Nucleus accumbens (tissue), 56 donors: Measurements from ENCODE around the gene MAP2K5.
"Not testable (repeated sequence)": the region's sequence is repeated elsewhere in the genome, so short reads cannot be mapped to it uniquely, and the experiment has no call there.

Experiments used
- DNase-seq, 56 donors: peaks; one replicate each; lab custom pipeline; 2025; lab: John Stamatoyannopoulos, UW

The MAP2K5 gene

DNA sequence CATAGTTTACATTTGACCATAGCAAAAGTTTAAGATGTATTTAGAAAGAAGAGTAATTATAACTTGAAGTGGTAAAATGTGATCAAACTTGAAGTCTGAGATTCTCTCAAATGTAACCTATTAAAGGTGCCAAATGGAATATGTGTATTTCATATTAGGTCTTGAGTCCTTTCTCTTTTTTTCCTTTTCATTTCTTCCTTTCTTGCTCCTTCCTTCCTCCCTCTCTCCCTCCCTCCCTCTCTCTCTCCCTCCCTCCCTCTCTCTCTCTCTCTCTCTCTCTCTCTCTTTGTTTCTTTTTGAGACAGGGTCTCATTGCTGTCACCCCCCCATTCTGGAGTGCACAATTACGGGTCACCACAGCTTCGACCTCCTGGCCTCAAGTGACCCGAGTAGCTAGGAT, 47.7 kb downstream of the MAP2K5 start:
- no peak for DNase-seq

DNA sequence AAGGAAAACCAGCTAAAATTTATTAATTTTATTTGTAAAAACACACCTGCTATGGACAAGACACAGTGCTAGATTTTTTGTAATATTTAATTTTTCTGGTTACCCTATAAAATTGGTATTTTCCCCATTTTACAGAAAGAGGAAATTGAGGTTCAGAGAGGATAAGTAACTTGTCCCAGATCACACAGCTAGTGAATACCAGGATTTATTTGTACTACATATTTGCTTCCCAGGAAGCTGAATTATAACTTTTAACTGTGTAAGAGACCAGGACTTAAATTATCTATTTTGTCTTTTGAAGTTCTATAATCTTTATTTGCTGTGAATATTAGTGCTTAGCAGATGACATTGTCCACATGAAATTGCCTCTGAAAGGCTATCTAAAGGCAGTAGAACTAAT, 49.7 kb downstream of the MAP2K5 start:
- DNase-seq = no peak

DNA sequence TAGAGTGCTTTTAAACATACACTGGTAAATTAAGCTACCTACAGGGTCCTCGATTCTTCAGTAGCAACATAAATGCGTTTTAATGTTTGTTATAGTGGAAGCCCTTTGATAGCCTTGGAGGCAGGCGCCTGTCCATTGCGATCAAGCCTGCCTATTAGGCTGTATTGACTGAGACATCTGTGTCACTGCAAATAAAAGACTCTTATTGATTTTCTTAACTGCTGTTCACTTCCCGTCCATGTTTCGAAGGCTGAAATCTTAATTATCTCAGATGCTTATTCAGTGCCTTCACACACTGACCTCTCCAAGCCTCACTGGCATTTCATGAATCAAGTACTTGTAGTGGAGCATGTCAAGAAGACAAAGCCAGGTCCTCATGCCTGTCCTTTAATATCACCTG, 51.1 kb downstream of the MAP2K5 start:
- DNase-seq = no peak

DNA sequence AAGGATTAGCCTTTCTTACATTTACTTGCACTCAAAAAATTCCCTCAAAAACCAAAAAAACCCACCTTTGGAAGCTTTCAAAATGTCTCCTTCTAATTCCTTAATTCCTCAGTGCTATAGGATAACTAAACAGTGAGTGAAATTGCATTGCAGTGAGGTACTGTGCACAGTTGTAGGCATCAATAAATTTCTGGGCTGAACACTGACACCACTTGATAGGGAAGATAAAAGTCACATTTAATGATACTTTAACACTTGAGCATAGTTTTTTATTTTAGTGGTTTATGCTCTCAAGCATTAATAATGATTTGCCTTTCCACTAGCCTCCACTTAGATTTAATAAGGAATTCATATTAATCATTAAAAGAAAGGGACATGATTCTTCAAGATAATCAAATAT, 52.3 kb downstream of the MAP2K5 start:
- DNase-seq = no peak

DNA sequence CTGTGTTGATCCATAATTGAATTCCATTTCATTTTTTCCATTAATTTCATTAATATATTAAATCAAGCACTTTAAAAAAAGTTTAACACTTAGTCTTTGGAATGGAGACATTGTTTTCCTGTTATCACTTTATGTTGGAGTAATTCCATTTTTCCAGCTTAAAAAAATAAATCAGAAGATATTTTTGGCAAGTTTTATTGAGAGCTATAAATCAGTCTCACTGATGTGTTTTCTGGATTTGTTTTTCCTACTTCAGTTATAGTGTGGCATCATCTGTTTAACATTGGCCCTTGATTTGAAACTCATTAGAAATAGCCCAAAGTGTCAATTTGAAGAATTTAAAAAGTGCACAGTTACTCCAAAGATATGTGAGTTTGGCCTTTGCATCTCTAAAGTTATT, 53.1 kb downstream of the MAP2K5 start:
- no peak for DNase-seq

DNA sequence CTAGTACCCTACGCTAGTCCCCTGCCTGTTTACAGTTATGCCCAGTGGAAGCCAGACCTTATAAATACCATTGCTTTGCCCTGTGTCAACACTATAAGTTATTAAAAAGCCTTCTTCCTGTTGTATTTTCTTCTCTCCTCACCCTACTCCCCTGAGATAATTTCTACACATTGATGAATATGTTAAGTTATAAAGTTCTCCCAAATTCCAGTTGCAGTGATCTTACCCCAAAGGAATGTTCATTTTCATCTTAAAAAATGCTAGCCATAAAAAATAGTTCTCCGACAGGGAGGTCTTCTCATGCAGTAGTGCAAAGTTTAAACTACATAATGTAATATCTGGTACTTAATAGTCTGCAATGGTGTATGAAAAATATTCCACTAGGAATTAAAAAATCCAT, 58.6 kb downstream of the MAP2K5 start:
- no peak for DNase-seq

DNA sequence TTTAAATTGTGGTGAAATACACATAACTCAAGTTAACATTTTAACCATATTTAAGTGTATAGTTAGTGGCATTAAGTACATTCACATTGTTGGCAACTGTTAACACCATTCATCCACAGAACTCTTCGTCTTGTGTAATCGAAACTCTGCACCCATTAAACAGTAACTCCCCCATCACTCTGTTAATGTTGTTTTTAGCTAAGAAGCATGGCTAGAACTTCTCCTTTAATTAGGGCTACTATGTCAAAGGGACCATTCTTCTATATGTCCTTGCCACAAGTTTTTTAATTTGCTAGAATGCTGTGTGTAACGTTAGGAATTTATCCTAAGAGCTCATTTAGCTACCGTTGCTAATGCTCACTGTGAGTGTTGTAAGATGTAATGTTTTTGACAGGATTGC, 60.6 kb downstream of the MAP2K5 start:
- no peak for DNase-seq

DNA sequence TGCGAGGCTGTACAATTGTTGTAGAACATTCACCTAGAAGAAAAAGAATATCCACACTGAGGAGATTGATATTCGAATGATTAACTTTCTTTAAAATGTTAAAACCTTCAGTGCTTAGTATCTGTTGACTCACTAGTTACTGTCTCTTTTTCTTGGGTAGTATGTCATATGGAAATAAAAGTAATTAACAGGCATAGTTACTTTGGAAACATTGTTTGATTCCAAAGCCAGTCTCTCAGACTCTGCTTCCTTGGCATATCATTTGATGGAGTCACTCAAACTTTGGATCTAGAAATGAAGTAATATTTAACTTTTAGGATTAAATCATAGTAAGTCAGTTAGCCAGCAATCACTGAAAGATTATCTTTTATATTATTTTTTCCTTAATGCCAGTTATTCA, 63.4 kb downstream of the MAP2K5 start:
- no peak for DNase-seq

DNA sequence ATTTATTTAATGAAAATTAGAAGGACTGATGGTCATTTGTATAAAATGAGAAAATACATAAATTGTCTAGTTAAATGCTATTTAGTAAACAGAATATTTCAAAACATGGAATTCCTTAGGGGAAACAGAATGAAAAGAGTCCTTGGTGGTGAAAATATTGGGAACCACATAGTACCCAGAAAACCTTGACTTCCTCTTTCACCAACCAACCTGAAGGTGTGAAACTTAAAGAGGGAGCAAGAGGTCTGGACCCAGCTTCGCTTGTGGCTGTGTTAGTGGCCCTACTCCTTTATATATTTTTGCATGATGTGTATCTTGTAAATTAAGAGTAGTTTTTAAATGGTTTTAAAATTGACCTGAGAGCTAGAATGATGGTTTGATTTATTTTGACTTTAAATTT, 64.2 kb downstream of the MAP2K5 start:
- no peak for DNase-seq

DNA sequence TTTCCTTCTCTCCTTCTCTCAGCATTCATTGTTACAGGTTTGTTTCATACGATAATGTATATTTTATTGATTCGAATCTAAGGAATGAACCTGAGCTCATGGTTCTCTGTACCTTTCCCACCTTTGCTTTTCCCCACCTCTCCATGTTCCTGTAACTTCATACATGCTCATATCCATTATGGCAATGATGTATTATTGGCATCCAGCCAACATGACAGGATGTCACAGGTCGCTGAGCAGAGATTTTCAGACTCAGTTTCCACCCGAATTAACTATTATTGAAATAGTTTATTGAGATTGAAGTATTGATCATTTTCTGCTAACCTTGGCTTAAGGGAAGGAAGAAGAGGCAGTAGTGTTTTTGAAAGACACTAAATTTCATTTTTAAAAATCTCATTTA, 64.8 kb downstream of the MAP2K5 start:
- no peak for DNase-seq

DNA sequence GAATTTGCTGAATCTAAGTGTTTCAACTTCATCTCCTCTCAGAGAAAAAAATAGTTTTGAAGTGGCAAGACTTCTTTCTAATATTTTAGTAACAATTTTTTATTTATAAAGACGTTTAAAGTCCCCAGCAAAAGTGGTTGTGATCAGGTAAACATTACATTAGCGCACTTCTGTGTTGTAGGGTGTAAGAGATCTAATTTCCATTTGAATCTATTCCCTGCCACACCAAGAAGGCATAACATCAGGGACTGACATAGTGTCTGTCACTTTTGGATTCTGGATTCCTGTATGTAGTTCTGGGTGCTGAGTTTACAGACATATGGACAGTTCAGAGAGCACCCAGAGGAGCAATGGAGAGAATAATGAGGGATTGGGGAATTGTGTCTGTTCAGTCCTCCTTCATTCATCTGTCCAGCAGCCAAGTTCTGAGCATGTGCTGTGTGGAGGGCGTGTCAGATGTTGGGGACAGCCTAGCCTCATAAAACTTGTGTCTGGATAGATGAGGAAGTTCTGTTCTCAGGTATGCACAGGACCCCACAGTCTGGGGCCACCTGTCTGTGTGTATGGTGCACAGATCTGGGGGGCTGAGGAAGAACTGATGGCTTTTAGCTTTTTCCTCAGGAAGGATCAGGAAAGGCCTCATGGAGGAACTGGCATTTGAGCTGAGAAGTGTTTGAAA, 65.6 kb downstream of the MAP2K5 start:
- no peak for DNase-seq

DNA sequence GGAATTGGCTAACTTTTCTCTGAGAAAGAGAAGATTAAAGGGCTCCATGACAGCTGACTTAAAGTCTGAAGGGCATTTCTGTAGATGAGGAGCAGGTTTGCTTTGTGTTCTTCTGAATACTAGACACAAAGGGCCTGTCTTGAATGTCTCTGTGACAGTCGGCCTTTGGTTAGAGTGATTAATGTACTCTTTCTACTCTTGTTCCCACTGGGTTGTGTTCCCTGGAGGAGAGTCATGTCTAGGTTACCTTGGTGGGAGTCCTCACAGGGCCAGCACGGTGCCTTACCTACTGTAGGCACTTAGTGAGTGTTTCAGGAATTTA, 66.1 kb downstream of the MAP2K5 start:
- DNase-seq = no peak

DNA sequence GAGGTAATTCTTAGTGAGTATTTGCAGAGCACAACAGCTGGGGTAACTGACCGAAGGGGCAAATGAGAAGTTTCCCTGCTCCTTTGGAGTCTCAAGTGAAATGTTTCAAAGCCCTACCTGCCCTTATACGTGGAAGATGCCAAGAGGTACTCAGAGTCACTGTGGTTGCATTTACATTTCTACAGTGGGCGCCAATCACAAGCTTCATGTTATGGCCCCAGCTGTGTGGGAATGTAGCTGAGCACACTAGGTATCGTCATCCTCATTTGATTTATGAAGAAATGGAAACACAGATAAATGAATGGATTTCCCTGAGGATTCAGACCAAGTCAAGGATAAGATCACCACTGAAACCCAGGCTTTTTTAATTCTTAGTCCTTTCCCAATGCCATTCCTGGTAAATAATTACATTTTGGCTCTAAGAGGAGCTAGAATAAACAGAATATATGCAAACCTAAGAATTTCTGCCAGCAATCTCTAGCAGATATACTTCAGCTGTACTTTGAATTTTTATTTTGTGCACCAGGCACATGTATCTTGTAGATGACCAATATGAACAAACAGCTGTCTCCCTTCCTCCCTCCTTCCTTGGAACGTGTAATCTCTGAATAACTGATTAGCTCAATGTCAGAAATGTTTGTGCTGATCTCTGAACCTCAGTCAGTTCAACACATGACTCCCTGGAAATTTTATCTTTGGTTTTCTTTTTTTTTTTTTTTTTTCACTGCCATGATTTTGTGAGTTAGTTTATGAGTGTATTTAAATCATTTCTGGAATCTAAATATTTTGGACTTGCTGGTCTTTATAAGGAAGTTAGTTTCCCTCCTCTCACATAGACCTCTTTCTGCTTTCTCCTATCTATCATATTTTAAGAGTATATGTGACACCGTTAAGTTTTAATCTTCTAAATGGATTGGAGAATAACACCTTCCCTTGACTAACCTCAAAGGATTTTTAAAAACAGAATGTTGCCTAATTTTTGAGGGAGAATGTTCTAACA, 69.2 kb downstream of the MAP2K5 start:
- no peak for DNase-seq

DNA sequence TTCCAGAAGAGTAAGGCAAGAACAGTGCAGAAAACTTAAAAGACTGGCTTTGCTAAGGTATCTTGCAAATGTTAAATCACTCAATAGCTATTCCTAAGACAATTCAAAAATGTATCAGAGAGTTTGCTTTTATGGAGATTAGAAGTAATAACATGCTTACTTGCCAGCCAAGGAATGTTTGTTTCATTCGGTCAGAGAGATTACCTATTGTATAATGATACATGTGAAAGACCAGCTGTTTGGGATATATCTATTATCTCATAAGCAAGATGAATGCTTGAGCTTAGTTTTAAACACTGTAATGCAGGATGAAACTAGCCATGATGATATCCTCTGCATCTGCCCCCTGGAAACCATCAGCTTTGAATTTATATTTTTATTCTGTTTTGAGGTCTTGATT, 70.7 kb downstream of the MAP2K5 start:
- DNase-seq = no peak

DNA sequence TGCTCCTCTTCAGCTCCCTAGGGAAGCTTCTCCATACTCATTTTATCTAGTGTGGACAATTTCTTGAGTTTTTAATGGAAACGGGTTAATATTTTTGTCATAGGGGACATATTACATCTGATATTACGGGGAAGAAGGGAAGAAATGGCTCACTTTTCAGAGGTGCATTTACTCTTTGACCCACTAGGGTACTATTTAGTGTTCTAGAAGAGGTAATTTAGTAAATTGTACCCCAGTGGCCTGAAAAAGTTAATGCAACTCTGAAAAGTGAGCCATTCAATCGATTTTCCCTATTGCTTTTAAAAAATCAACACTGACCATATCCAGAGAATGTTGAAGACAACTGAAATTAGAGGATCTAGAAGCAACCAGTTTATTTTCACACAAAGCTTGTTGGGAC, 71.2 kb downstream of the MAP2K5 start:
- no peak for DNase-seq

DNA sequence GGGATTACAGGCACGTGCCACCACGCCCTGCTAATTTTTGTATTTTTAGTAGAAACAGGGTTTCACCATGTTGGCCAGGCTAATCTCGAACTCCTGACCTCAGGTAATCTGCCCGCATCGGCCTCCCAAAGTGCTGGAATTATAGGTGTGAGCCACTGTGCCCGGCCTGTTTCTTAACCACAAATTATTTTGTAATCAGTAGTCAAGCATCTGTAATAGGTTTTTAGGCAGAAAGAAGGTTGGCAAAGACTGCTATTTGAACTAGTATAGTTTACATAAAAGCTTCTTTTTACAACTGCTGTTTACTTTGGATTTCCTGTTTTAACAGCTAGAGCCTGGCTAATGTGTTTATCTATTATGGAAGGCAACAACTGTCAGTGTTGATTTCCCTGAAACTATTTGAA, 72.6 kb downstream of the MAP2K5 start:
- not testable (repeated sequence) for DNase-seq

DNA sequence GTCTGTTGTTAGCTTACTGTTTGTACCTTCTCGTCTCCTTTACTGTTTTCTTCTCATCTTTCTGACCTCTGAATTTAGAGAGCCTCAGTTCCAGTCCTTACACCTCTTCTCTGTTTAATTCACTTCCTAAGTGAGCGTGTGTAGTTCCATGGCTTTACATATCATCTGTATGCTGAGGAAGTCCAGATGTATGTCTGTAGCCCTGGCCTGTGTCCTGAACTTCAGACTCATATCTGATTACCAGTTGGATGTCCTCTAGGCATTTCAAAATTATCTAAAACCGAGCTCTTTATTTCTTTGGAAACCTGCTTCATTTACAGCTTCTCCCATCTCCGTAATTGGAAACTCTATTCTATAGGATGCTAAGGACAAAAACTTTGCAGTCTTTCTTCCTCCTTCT, 75.8 kb downstream of the MAP2K5 start:
- DNase-seq = no peak

DNA sequence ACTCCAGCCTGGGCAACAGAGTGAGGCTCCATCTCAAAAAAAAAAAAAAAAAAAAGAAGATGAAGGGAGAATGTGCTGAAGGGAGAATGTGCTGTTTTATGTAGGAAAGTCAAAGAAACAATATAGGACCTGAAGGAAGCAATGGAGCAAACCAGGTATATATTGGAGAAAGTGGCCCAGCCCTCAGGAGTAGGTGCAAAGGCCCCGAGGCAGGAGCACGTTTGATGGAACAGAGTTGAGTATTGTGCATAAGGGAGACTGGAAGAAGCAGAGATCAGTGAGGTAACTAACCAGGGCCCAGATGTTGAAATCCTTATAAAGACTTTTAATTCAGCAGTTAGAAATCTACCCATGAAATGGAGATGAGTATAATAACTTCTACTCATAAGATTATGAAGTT, 79.6 kb downstream of the MAP2K5 start:
- no peak for DNase-seq

DNA sequence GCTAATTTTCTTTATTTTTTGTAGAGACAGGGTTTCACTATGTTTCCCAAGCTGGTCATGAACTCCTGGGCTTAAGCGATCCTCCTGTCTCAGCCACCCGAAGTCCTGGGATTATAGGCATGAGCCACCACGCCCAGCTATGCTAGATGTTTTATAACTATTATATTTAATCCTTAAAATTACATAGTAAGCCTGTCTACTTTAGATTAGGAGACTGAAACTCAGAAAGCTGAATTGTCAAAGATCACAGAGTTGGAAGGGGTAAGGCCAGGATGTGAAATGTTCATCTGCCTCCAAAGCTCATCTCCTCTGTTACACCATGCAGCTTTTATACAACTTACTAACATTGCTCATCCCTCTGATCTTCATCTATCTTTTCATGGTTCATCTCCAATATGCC, 89.8 kb downstream of the MAP2K5 start:
- DNase-seq = no peak

DNA sequence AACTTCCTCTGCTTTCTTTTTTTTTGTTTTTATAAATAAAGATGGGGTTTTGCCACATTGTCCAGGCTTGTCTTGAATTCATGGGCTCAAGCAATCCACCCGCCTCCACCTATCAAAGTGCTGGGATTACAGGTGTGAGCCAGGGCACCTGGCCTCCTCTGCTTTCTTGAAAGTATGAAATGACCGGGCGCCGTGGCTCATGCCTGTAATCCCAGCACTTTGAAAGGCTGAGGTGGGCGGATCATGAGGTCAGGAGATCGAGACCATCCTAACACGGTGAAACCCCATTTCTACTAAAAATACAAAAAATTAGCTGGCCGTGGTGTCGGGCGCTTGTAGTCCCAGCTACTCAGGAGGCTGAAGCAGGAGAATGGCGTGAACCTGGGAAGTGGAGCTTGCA, 93.4 kb downstream of the MAP2K5 start:
- DNase-seq = not testable (repeated sequence)

DNA sequence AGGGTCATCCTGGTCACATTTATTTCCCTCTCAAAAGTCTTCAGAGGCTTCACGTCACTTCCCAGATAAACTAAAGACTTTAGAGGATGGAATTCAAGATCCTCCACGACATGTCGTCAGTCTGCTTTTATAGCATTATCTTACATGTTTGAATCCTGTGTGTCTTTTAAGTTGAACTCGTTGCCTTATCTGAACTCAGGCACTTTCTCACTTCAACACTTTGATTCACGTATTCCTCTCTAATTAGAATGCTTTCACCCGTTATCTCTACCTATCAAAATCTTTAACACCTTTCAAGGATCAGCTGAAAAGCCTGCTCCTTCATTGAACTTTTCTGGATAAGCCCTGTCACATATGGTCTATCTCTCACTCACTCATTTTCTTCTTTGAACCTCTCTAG, 97.1 kb downstream of the MAP2K5 start:
- DNase-seq = no peak

DNA sequence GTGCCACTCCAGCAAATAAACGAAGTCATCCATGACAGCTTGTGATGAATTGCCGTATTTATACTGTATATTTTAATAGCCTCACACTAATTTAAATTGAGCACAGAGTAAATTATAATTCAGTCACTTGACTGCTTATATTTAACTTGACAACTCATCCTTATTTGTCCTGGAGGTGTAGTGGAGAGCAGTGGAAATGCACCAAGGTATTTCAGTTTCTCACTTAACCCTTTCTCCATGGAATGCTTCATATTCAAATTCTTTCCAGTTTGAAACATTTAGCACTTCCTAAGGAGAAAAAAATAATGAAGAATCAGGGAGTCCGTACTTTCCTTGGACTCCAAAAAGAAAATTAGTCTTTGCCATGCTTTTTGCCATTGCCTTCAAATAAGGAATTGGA, 99.0 kb downstream of the MAP2K5 start:
- no peak for DNase-seq
